HUDEP-2 (cell line): ENCODE data around the gene ZNF618.
"Not testable (repeated sequence)": the region's sequence is repeated elsewhere in the genome, so short reads cannot be mapped to it uniquely, and the experiment has no call there.

ENCODE experiments used
- DNase-seq, 76 experiments: peaks; one replicate each; lab custom pipeline; 2025; ENCODE audit not compliant: unreplicated experiment in 76 of 76; lab: John Stamatoyannopoulos, UW

ZNF618 gene

DNA sequence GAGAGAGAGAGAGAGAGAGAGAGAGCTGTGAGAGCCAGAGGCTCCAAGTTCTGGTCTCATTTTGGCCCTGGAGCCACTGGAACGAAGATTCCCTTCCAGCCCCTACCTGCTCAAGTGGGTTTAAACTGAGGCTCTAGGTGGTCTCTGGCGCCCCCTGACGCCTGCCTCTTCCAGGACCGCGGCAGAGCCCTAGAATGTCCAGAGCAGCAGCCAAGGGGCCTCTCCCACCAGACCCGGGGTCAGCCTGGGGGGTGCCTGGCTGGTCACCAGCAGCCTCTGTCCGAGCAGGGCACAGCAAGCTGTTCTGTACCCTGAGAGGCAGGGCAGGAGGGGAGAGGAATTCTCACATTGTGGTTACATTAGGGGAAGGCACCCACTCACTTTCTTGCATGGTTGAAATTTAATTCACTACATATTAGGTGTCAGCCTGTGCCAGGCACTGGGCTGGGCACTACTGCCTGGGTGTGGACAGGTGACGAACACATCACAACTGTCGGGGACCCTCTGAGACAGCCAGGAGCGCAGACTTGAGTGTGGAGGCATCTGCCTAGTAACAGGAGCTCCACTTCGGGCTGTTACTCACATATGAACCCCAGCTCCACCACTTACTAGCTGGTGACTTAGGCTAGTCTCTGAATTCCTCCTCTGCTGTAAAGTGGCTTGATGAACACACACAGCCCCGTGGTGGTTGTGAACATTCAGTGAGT, 157.4 kb downstream of the ZNF618 start:
- peak in 2 of 76 experiments; percentile 4 to 5 for DNase-seq

DNA sequence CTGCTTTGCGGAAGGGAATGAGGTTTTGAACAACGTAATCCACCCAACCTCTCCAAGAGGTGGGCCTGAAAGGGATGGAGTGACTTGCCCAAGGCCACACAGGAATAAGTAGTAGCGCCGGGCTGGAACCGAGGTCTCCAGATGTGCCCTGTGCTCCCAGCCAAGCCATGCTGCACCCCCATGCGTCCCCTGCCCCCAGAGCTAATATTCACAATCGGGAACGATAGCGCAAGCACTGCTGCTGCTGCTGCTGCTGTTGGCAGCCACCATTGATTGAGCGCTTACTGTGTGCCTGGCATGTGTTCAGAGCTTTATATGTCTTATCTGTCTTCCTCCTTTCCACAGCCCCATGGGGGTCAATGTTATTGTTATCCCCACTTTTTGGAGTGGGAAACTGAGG, 158.1 kb downstream of the ZNF618 start:
- DNase-seq: no peak

DNA sequence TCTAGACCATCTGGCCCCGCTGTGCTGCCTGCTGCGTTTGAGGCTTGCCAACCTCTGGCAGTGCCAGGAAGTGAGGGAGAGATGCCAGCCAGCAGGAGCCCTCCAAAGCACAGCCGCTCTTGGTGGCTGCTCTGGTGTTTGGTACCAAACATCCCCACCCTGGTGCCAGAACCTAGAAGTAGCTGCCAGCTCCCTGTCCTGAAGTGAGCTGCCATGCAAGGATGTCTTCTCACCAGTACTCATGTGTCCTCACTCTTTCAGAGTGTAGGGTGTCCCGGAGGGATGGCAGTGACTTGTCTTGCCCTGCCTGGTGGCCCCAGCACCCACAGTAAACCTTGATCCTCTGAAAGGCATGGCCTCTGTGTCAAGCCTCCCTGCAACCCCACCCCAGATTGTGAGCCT, 158.6 kb downstream of the ZNF618 start:
- no peak for DNase-seq

DNA sequence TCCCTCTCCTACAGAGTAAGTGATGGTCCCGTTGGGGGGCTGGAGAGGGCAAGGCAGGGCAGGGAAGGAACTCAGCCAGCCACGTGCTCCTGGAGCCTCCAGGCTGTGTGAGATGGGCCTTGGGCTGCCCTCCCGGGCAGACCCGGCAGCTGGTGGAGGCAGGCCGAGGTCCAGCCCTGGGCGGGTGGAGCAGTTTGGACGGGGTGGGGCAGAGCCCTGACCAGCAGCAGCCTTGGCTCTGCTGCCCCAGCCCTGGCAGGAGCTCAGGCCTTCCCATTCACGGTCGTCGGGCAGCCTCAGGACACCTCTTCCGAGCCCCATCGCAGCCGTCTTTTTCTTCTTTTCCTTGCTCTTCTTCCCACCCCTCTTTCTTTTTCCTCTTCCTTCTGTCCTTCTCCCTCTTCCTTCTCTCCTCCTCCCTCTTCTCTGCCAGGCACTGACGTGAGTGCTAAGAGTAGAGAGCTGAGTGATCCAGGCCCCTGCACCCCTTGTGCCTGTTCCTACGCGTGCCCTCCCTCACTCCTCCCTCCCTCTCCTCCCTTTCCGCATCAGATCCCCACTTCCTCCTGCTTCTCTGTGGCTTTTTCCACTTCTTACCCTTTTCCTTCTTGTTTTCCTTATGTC, 159.2 kb downstream of the ZNF618 start:
- DNase-seq: no peak

DNA sequence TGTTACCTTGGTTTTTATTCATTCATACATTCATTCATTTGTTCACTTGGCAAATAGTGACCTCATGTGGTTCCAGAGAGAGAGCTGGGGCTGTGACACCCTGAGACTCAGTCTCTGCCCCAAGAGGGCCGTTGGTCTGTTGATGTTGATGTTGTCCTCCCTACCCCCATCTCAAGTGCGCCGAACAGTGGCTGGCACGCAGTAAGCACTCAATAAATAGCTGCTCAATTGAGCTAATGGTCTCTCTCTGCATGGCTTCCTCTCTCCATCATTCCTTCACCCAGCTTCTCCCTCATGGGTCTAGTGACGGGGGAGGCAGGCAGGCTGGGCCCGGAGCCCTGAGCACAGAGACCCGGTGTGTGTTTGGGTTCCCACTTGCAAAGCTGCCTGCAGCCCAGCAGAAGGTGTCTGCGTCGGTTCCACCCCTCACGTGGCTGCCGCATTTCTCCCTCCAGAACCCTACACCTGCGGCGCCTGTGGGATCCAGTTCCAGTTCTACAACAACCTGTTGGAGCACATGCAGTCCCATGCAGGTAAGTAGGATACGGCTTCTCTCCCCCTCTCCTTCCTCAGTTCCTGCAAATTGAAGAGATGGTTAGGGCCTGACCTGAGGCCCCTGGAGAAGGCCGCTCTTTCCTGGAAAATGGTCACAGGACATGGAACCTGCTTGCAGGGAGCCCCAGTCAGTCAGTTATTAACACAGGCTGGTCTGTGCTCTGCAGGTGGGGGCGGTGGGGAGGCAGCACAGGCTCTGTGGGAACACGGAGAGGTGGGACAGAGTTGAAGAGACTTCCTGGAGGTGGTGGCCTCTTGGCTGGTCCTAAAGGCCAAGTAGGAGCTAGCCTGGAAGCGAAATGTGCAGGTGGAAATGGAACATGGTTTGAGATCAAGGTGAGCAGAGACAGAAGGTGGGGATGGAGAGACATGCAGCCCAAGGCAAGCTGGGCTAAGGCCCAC, 160.0 kb downstream of the ZNF618 start:
- no peak for DNase-seq

DNA sequence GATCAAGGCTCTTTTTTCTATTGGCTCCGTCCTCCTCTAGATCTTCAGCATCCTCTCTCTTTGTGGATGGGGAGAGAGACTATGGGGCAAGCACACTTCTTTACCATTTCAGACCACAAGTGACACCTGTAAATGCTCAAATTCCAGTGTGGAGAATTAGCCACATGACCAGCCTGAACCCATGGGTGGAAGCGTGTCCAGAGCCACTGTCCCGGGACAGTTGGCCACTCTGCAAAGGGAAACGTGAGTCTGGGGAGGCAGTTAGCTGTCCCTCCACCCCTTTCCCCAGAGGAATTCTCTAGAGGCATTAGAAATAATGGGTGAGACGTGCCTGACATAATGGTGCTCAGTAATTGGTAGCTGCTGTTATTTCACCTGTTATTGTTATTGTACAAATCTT, 161.1 kb downstream of the ZNF618 start:
- no peak for DNase-seq

DNA sequence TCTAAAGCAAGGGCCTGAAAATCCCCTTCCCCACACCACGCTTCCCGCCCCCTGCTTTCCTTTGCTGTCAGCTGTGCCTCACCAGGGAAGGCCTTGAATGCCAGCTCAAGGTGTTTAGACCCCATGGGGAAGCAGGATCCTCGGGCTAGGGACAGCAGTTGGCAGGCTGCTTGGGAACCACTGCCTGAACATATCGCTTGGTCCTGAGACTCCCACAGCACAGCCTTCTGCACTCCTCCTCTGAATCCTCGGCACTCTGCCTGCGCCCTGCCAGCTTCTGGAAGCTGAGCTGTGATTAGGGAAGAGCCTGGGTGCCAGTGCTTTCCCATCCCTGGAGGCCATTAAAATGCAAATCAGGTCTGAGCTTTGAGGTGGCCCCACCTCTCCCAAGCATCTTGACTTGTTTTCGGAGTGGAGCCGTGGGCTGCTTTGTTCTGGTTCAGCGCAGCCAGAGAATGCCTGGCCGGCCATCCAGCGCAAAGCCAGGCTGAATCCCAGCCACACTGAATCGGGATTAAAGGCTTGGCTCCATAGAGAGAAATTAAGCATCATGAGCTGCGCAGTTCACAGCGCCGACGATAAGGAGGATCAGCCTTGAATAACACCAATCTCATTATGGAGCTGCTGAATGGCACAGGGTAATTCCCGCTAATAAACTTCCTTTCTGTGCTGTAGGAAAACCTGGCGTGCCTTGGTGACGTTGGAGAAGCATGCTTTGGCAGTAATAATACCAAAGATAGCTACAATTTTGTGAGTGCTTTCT, 162.0 kb downstream of the ZNF618 start:
- DNase-seq: no peak

DNA sequence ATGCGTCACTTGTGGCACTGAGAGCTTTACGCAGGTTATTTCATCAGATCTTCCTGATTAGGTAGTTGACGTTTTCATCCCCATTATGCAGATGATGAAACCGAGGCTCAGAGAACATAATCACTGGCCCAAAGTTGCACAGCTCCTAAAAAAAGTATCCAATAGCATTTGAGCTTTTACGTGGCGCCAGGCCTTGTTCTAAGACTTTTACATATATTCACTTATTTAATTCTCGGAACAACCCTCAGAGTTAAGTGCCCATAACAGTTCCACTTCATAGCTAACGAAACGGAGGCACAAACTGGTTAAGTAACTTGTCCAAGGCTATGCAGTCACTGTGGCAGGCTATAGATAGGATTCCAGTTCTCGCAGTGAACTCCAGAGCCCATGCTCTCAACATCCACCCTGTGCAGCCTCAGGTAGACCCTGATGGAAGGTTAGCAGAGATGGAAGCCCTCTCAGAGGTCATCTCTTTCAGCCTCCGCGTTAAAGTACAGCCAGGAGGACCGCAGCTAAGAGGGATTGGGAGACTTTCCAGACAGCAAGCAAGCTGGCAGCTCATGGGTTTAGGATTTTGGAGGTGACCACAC, 162.7 kb downstream of the ZNF618 start:
- DNase-seq: no peak

DNA sequence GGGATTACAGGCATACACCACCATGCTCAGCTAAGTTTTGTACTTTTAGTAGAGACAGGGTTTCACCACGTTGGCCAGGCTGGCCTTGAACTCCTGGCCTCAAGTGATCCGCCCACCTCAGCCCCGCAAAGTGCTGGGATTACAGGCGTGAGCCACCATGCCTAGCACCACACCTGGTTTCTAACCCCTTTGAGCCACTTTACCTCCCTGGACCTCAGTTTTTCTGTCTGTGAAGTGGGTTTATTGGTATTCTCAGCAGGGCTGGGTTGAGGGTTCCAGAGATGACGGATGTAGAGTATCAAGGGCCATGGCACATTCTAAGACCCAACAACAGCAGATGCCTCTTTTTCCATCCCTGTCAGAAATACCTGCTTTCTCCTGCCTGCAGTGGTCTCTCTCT, 163.4 kb downstream of the ZNF618 start:
- DNase-seq: no peak

DNA sequence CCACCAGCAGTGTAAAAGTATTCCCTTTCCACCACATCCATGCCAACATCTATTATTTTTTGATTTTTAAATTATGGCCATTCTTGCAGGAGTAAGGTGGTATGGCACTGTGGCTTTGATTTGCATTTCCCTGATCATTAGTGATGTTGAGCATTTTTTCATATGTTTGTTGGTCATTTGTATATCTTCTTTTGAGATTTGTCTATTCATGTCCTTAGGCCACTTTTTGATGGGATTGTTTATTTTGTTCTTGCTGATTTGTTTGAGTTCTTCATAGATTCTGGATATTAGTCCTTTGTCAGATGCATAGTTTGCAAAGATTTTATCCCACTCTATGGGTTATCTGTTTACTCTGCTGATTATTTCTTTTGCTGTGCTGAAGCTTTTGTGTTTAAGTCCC, 167.6 kb downstream of the ZNF618 start:
- DNase-seq: not testable (repeated sequence)

DNA sequence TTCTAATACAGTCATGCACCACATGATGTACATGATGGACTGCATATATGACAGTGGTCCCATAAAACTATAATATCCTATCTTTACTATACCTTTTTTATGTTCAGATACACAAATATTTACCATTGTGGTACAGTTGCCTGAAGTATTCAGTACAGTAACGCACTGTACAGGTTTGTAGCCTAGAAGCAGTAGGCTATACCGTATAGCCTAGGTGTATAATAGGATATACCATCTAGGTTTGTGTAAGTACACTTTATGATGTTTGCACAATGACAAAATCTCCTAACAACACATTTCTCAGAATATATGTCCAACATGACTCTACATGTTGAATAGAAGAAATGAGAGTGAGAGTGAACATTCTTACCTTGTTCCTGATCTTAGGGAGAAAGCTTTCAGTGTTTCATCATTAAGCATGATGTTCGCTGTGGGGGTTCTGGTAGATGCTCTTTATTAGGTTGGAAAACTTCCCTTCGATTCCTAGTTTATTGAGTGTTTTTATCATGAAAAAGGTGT, 170.2 kb downstream of the ZNF618 start:
- no peak for DNase-seq

DNA sequence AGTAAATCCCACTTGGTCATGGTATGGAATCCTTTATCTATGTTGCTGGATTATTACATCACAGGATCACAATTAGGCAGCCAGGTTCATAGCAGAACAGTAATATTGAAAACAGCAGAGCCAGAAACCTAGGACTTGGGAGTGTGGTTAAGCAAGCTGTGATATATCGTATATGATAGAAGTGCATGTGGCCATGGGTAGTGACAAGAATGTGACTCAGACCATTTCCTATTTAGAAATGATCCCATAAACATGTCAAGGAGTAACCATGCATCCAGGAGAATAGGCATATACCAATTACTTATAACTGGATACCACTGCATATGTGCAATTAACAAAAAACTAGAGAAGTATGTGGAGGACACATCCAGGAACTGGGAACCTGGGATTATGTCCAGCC, 170.8 kb downstream of the ZNF618 start:
- no peak for DNase-seq

DNA sequence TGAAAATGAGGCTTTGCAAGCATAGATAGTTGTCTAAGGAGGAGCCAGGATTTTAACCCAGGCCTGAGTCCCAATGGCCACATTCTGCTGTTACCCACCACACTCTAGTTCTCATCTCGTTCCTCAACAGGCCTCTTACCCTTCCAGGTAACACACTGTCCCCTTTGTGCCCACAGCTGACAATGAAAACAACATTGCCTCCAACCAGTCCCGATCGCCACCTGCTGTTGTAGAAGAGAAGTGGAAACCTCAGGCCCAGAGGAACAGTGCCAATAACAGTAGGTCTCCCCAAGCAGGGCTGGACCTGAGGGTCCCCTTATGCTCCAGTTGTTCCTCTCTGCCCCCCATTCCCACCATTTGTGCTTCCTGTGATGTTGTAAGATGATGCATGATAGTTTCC, 171.6 kb downstream of the ZNF618 start:
- peak in 1 of 76 experiments; percentile 9 for DNase-seq

DNA sequence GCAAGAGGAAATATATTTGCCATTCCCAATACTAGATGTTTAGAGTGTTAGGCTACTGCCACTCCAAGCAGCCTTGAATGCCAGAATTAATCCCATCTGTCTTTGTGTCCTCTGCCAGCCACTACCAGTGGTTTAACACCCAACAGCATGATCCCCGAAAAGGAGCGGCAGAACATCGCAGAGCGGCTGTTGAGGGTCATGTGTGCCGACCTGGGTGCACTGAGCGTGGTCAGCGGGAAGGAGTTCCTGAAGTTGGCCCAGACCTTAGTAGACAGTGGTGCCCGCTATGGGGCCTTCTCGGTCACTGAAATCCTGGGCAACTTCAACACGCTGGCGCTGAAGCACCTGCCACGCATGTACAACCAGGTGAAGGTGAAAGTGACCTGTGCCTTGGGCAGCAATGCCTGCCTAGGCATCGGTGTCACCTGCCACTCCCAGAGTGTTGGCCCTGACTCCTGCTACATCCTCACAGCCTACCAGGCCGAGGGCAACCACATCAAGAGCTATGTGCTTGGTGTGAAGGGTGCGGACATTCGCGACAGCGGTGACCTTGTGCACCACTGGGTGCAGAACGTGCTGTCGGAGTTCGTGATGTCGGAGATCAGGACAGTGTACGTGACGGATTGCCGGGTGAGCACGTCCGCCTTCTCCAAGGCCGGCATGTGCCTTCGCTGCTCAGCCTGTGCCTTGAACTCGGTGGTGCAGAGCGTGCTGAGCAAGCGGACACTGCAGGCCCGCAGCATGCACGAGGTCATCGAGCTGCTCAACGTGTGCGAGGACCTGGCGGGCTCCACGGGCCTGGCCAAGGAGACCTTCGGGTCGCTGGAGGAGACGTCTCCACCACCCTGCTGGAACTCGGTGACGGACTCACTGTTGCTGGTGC, 172.7 kb downstream of the ZNF618 start:
- DNase-seq: no peak

DNA sequence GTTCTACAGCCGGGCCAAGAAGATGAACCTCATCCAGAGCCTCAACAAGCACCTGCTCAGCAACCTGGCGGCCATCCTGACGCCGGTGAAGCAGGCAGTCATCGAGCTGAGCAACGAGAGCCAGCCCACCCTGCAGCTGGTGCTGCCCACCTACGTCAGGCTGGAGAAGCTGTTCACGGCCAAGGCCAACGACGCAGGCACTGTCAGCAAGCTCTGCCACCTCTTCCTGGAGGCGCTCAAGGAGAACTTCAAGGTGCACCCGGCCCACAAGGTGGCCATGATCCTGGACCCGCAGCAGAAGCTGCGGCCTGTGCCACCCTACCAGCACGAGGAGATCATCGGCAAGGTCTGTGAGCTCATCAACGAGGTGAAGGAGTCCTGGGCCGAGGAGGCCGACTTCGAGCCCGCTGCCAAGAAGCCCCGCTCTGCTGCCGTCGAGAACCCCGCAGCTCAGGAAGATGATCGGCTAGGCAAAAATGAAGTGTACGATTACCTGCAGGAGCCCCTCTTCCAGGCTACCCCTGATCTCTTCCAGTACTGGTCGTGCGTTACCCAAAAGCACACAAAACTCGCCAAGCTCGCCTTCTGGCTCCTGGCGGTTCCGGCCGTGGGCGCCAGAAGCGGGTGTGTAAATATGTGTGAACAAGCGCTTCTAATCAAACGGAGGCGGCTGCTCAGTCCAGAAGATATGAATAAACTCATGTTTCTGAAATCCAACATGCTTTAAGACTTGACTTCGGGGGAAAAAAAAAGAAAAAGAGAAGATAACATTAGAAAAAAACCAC, 173.5 kb downstream of the ZNF618 start:
- no peak for DNase-seq

DNA sequence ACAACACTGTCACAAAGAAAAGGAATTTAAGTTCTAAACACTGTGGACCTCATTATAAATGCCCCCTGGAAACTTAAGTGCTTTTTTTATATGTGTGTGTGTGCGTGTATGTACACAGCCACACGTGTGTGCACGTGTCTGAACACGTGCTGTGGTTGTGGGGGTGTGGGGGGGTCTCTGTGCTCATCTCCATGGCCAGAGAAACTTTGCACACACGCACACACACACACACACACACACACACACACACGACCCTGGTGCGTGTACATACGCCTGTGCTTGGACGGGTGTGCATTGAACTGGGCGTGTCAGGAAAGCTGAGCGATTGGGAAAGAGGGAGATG, 174.1 kb downstream of the ZNF618 start:
- no peak for DNase-seq

DNA sequence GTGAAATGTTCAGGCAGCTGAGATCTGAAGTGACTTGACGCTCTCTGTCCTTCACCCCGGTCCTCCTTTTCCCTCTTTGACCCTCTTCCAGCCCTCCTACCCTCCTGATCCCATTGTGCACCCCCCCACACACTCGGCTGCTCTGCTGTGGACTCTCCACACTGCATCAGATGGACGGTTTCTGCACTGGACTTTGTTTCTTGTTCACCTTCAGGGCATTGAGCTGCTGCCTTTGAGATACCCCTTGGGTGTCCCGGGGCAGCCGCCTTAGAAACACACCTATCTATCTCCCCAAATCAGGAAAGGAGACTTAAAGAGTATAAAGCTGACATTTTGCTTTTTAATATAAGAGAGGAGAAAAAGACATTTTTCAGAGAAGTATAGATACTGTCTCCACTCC, 174.5 kb downstream of the ZNF618 start:
- no peak for DNase-seq

DNA sequence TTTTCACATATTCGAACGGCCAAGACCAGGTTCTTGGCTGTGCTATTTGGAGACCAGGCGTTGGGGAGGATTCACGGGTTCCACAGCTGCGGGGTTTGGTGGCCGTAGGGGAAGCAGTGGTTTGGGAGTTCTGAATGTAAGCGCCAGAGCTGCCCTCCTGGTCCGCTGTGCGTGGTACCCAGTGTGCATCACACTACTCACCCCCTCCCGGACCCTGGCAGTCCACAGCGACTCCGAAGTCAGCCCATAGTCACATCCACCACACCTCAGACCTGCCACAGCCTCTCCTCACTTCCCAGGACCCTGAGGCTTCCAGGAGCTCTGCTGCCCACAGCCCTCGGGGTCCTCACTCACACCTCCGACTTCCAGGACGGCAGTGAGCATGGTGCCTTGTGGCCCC, 175.2 kb downstream of the ZNF618 start:
- no peak for DNase-seq

DNA sequence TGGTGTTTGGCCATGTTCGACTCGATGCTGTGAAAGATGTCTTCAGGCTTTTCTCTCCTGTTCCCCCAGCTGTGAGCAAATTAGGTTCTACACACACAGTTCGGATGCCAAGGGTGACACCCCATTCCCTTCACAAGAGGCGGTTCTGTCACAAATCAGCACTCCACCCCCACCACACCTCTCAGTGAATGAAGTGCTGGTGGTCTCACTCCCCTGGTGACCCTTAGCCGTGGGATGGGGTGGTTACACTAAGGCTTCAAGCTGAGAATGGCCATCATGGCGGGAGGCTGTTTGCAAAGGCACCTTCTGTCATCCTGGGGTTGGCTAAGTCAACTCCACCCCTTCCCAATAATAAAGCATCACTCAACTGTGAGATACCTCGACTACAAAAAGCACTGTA, 175.6 kb downstream of the ZNF618 start:
- DNase-seq: no peak
